HG02678 (cell line): ENCODE results near the gene MAPKAPK2.
"Not testable (repeated sequence)": the region's sequence is repeated elsewhere in the genome, so short reads cannot be mapped to it uniquely, and the experiment has no call there.

Experiments
- ATAC-seq: cut with Tn5 transposase; IDR thresholded peaks from one replicate; pipeline ENCODE4 v1.9.1; 2021; ENCODE audit warnings: mild to moderate bottlenecking, moderate library complexity; ENCODE audit not compliant: unreplicated experiment

MAPKAPK2 gene

GRCh38 chr1:206684478-206685333 lies at the start of gene MAPKAPK2:
MAPKAPK2 (plus strand) TSS chr1:206684905; CDS start chr1:206685230, 325 bp downstream.
- peak; percentile 53 for ATAC-seq

GRCh38 chr1:206635080-206635977 lies 49.4 kb upstream of the MAPKAPK2 start, which contains the start of gene DYRK3:
DYRK3 (plus strand) TSS chr1:206635536; CDS start chr1:206635704, 168 bp downstream.
- ATAC-seq: peak; percentile 93

- no peak for ATAC-seq
These were observed 48.7 kb upstream of the MAPKAPK2 start for GRCh38 chr1:206635978-206636345.

- no peak for ATAC-seq
These were observed 48.0 kb upstream of the MAPKAPK2 start for GRCh38 chr1:206636671-206637070.

- no peak for ATAC-seq
These were observed 47.1 kb upstream of the MAPKAPK2 start for GRCh38 chr1:206637605-206638004.

- not testable (repeated sequence) for ATAC-seq
These were observed 42.6 kb upstream of the MAPKAPK2 start for GRCh38 chr1:206642074-206642473.

- no peak for ATAC-seq
These were observed 41.5 kb upstream of the MAPKAPK2 start for GRCh38 chr1:206643118-206643698.

GRCh38 chr1:206646504-206646903 lies 38.2 kb upstream of the MAPKAPK2 start:
- ATAC-seq: no peak

- ATAC-seq: no peak
These were observed 37.5 kb upstream of the MAPKAPK2 start for GRCh38 chr1:206647224-206647623.

GRCh38 chr1:206649261-206649921 lies 35.3 kb upstream of the MAPKAPK2 start:
- no peak for ATAC-seq

- ATAC-seq: no peak
These were observed 33.7 kb upstream of the MAPKAPK2 start for GRCh38 chr1:206651014-206651413.

- no peak for ATAC-seq
These were observed 32.5 kb upstream of the MAPKAPK2 start for GRCh38 chr1:206651958-206652890.

GRCh38 chr1:206653715-206654459 lies 30.8 kb upstream of the MAPKAPK2 start:
- ATAC-seq: no peak

GRCh38 chr1:206654828-206655227 lies 29.9 kb upstream of the MAPKAPK2 start:
- ATAC-seq: no peak

GRCh38 chr1:206655471-206655882 lies 29.2 kb upstream of the MAPKAPK2 start:
- ATAC-seq: no peak

- ATAC-seq: no peak
These were observed 27.8 kb upstream of the MAPKAPK2 start for GRCh38 chr1:206656936-206657335.

- no peak for ATAC-seq
These were observed 27.0 kb upstream of the MAPKAPK2 start for GRCh38 chr1:206657751-206658150.

GRCh38 chr1:206658264-206658980 lies 26.3 kb upstream of the MAPKAPK2 start:
- no peak for ATAC-seq
